Panc1 (cell line): ENCODE results near the gene MLST8.

ENCODE experiments used
- POLR2AphosphoS5 ChIP-seq: IDR thresholded peaks from 2 replicates; pipeline ENCODE4 v1.6.1; 2012; ENCODE audit warnings: mild to moderate bottlenecking, low read depth, low read length, moderate library complexity
- SIN3A ChIP-seq: IDR thresholded peaks from 2 replicates; pipeline ENCODE4 v1.6.1; 2012; ENCODE audit warnings: low read depth, mild to moderate bottlenecking, low read length, moderate library complexity, borderline replicate concordance; ENCODE audit not compliant: insufficient read depth
- TCF7L2 ChIP-seq: IDR thresholded peaks from 2 replicates; pipeline ENCODE4 v1.6.1; 2011; ENCODE audit warnings: mild to moderate bottlenecking, low read depth, low read length, inconsistent platforms
- TF ChIP-seq, protein P1 (sequence below): fragments of 450-650 bp; IDR thresholded peaks from 2 replicates; pipeline ENCODE4 v1.5.1; 2017; ENCODE audit warnings: mild to moderate bottlenecking
- TF ChIP-seq, protein P2 (sequence below), 2 experiments: IDR thresholded peaks; 2 replicates each; pipeline ENCODE4 v1.6.1; 2011 to 2012; ENCODE audit warnings: low read depth in 2 of 2, control low read depth in 1 of 2, low read length in 1 of 2, mild to moderate bottlenecking in 1 of 2, moderate library complexity in 1 of 2; ENCODE audit not compliant: insufficient read depth in 1 of 2

DNA sequence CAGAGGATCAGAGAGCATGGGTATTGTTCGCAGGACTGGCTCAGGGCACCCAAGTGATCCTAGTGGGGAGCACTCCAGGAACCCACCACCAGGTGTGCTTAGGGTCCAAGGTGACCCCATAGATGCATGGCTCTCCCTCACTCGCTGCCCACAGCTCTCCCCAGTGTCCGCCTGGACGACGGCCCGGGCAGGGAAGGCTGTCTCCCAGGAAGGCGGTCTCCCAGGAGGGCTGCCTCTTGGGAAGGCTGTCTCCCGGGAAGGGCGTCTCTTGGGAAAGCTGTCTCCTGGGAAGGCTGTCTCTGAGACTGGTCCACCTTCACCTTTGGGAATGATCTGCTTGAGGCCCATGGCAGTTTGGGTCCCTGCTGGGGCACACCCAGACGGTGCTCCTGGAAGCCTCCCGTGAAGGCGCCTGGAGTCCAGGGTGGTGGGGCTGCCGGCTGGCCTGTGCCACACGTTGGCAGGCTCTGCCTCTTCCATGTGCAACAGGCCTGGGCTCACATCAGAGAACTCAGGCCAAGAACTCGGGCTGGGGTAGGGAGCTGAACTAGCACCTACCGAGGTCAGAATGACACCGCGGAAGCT lies 41.1 kb downstream of the MLST8 start:
- no peak for TF ChIP-seq POLR2AphosphoS5
- TF ChIP-seq, protein P1, sequence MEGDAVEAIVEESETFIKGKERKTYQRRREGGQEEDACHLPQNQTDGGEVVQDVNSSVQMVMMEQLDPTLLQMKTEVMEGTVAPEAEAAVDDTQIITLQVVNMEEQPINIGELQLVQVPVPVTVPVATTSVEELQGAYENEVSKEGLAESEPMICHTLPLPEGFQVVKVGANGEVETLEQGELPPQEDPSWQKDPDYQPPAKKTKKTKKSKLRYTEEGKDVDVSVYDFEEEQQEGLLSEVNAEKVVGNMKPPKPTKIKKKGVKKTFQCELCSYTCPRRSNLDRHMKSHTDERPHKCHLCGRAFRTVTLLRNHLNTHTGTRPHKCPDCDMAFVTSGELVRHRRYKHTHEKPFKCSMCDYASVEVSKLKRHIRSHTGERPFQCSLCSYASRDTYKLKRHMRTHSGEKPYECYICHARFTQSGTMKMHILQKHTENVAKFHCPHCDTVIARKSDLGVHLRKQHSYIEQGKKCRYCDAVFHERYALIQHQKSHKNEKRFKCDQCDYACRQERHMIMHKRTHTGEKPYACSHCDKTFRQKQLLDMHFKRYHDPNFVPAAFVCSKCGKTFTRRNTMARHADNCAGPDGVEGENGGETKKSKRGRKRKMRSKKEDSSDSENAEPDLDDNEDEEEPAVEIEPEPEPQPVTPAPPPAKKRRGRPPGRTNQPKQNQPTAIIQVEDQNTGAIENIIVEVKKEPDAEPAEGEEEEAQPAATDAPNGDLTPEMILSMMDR, result no peak
- TF ChIP-seq SIN3A, result no peak
- TF ChIP-seq, protein P2, sequence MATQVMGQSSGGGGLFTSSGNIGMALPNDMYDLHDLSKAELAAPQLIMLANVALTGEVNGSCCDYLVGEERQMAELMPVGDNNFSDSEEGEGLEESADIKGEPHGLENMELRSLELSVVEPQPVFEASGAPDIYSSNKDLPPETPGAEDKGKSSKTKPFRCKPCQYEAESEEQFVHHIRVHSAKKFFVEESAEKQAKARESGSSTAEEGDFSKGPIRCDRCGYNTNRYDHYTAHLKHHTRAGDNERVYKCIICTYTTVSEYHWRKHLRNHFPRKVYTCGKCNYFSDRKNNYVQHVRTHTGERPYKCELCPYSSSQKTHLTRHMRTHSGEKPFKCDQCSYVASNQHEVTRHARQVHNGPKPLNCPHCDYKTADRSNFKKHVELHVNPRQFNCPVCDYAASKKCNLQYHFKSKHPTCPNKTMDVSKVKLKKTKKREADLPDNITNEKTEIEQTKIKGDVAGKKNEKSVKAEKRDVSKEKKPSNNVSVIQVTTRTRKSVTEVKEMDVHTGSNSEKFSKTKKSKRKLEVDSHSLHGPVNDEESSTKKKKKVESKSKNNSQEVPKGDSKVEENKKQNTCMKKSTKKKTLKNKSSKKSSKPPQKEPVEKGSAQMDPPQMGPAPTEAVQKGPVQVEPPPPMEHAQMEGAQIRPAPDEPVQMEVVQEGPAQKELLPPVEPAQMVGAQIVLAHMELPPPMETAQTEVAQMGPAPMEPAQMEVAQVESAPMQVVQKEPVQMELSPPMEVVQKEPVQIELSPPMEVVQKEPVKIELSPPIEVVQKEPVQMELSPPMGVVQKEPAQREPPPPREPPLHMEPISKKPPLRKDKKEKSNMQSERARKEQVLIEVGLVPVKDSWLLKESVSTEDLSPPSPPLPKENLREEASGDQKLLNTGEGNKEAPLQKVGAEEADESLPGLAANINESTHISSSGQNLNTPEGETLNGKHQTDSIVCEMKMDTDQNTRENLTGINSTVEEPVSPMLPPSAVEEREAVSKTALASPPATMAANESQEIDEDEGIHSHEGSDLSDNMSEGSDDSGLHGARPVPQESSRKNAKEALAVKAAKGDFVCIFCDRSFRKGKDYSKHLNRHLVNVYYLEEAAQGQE (IDR thresholded peaks at IDR 0.05; ENCODE audit: insufficient read depth in 1 of 2, low read depth in 2 of 2, low read length in 1 of 2), result no peak
- no peak for TF ChIP-seq TCF7L2
